ENCODE results near the gene WWOX.
"Not testable (repeated sequence)": the region's sequence is repeated elsewhere in the genome, so short reads cannot be mapped to it uniquely, and the experiment has no call there.

Gene WWOX

DNA sequence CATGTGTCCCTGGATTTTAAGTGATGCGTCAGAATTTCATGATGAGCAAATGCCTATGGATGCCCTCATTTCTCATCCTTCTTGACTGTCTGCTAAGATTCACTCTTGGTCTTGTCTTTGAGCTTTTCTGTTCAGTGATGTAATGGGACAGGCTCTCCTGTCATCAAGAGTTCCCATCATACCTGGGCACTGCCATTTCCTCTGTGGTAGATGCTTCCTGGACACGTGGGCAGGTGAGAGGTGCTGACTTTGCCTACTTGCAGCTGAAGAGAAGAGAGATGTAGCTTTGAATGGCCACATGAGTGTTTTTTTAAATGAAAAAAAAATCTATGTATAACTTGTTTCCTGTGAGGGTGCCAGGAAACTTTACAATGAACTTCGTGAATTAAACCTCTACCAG lies 943.4 kb downstream of the WWOX start:
- no peaks in the 10 kb centered on the region for H3K9me3 ChIP-seq (ENCODE audit: control insufficient read depth, low read length)
- H3K9ac ChIP-seq (ENCODE audit: low read length), result no peak overlapping the region
- no peaks in the 10 kb centered on the region for H3K27me3 ChIP-seq (ENCODE audit: control insufficient read depth, insufficient read depth, low read length)
- H3K4me1 ChIP-seq (ENCODE audit: control insufficient read depth, insufficient read depth, low read length), result no peaks in the 10 kb centered on the region
- H3K4me3 ChIP-seq (ENCODE audit: low read length), result no peak overlapping the region
- H3K36me3 ChIP-seq (ENCODE audit: control insufficient read depth, insufficient read depth, low read length), result no peaks in the 10 kb centered on the region

DNA sequence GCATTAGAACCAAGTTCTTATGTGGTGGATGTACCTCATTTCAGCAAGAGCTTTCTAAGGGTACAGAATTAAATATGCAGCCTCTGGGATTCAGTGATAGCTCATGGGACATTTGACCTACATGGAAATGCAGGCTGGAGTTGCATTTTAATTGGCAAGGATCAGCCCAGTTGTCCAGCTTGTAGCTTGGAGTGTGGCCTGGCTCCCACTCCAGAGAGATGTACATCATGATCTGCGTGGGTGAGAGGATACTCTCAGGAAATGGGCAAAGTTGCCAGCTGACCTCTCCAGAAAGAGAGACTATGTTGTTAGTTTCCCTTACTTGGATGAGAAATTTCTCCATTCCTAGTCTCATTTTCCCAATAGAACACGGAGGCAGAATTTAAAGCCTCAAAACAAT lies 945.7 kb downstream of the WWOX start:
- Histone ChIP-seq H3K9ac (ENCODE audit: low read length) (no peak overlapping the region), H3K36me3 (ENCODE audit: control insufficient read depth, insufficient read depth, low read length) (no peaks in the 10 kb centered on the region), H3K27me3 (ENCODE audit: control insufficient read depth, insufficient read depth, low read length) (no peaks in the 10 kb centered on the region), H3K9me3 (ENCODE audit: control insufficient read depth, low read length) (no peaks in the 10 kb centered on the region), H3K4me1 (ENCODE audit: control insufficient read depth, insufficient read depth, low read length) (no peaks in the 10 kb centered on the region), H3K4me3 (ENCODE audit: low read length) (no peak overlapping the region)

DNA sequence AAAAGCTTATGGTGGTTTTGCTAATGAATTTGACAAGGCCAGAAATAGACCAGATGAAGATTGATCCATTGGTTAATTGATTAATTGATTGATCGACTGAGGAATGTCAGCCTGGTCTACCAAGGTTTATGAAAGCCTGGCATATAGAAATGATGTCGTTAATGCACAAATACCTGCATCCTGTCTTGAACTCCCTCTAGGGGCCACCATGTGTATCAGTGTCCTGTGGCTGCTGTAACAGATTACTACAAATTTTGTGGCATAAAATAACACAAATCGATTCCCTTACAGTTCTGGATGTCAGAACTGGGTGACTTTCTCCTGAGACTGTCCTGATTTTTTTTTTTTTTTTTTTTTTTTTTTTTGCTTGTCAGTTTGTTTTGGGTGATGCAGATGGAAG lies 947.9 kb downstream of the WWOX start:
- Histone ChIP-seq H3K4me1 (ENCODE audit: control insufficient read depth, insufficient read depth, low read length) (no peaks in the 10 kb centered on the region), H3K4me3 (ENCODE audit: low read length) (no peak overlapping the region), H3K27me3 (ENCODE audit: control insufficient read depth, insufficient read depth, low read length) (no peaks in the 10 kb centered on the region), H3K36me3 (ENCODE audit: control insufficient read depth, insufficient read depth, low read length) (no peaks in the 10 kb centered on the region), H3K9me3 (ENCODE audit: control insufficient read depth, low read length) (no peaks in the 10 kb centered on the region), H3K9ac (ENCODE audit: low read length) (no peak overlapping the region)

DNA sequence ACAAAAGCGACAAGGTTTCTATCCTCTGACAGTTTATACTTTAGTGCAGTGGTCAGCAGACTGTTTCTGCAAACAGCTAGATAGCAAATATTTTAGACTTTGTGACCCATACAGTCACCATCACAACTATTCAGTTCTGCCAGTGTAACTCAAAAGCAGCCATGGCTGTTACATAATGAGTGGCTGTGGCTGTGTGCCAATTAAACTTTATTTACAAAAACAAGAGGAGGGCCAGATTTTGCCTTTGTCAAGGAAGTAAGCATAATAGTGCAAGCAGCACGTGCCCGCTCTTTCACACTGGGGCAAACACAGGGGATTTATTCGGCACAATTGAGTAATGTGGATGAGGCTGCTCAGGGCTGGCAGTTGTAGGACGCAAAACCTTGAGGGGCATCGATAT lies 949.6 kb downstream of the WWOX start:
- no peak overlapping the region for H3K4me3 ChIP-seq (ENCODE audit: low read length)
- H3K9me3 ChIP-seq (ENCODE audit: control insufficient read depth, low read length), result no peaks in the 10 kb centered on the region
- H3K27me3 ChIP-seq (ENCODE audit: control insufficient read depth, insufficient read depth, low read length), result no peaks in the 10 kb centered on the region
- H3K4me1 ChIP-seq (ENCODE audit: control insufficient read depth, insufficient read depth, low read length), result no peaks in the 10 kb centered on the region
- no peak overlapping the region for H3K9ac ChIP-seq (ENCODE audit: low read length)
- no peaks in the 10 kb centered on the region for H3K36me3 ChIP-seq (ENCODE audit: control insufficient read depth, insufficient read depth, low read length)

DNA sequence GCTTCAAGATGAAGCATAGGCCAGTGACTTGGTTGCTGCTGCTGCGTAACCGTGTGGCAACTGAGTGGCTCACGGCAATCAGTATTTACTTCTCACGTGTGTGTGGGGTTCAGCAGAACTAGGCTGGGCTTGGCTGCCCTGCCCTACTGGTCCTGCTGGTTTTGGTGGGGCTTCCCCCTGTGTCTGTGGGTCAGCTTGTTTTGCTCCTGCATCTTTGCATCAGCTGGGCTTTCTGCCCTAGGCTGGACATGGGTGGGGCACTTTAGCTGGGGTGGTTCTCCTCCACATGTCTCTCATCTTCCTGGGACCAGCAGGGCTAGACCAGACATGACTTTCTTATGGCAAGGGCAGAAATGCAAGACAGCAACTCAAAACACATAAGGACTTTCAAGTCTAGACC lies 950.6 kb downstream of the WWOX start:
- Histone ChIP-seq H3K36me3 (ENCODE audit: control insufficient read depth, insufficient read depth, low read length) (no peaks in the 10 kb centered on the region), H3K9ac (ENCODE audit: low read length) (no peak overlapping the region), H3K4me3 (ENCODE audit: low read length) (no peak overlapping the region), H3K4me1 (ENCODE audit: control insufficient read depth, insufficient read depth, low read length) (no peaks in the 10 kb centered on the region), H3K27me3 (ENCODE audit: control insufficient read depth, insufficient read depth, low read length) (no peaks in the 10 kb centered on the region), H3K9me3 (ENCODE audit: control insufficient read depth, low read length) (no peaks in the 10 kb centered on the region)

DNA sequence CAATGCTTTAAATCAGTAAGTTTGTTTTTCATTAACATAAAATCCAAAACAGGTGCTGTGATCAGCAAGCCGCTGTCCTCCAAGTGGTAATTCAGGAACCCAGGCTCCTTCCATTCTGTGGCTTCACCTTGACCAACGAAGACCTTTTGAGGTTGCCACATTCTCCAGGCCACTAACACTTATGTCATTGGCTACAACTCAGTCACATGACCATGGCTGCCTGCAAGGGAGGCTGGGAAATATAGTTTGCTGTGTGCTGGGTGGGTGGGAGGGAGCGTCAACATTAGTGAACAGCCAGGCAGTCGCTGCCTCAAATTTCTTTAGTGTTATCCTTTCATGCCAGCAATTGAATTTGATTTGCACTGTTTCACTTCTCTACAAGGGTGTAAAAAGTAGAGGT lies 951.9 kb downstream of the WWOX start:
- Histone ChIP-seq H3K9me3 (ENCODE audit: control insufficient read depth, low read length) (no peaks in the 10 kb centered on the region), H3K4me3 (ENCODE audit: low read length) (no peak overlapping the region), H3K36me3 (ENCODE audit: control insufficient read depth, insufficient read depth, low read length) (no peaks in the 10 kb centered on the region), H3K27me3 (ENCODE audit: control insufficient read depth, insufficient read depth, low read length) (no peaks in the 10 kb centered on the region), H3K4me1 (ENCODE audit: control insufficient read depth, insufficient read depth, low read length) (no peaks in the 10 kb centered on the region), H3K9ac (ENCODE audit: low read length) (no peak overlapping the region)

DNA sequence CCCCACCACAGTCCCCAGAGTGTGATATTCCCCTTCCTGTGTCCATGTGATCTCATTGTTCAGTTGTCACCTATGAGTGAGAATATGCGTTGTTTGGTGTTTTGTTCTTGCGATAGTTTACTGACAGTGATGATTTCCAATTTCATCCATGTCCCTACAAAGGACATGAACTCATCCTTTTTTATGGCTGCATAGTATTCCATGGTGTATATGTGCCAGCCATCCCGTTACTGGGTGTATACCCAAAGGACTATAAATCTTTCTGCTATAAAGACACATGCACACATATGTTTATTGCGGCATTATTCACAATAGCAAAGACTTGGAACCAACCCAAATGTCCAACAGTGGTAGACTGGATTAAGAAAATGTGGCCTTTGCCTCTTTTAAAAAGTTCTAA lies 952.7 kb downstream of the WWOX start:
- H3K9ac ChIP-seq (ENCODE audit: low read length), result not testable (repeated sequence)

DNA sequence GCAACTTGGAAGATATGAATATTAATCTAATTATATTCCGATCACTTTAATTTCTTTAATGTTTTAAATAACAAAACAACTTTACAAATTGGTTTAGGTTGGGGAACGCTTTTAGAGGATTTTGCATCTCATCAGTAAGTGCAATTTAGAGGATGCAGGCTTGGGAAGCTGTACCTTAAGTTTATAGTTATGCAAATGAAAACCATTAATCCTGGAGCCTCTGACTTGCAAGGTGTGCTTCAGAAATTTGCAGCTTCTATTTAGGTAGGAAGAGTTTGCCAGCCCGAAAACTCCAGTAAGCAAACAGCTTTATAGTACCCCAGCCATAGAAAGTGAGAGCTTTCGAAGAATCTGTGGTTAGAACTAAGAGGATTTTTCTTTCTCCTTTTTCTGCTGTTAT lies 954.1 kb downstream of the WWOX start:
- Histone ChIP-seq H3K9me3 (ENCODE audit: control insufficient read depth, low read length) (no peaks in the 10 kb centered on the region), H3K4me1 (ENCODE audit: control insufficient read depth, insufficient read depth, low read length) (no peaks in the 10 kb centered on the region), H3K36me3 (ENCODE audit: control insufficient read depth, insufficient read depth, low read length) (no peaks in the 10 kb centered on the region), H3K9ac (ENCODE audit: low read length) (no peak overlapping the region), H3K4me3 (ENCODE audit: low read length) (no peak overlapping the region), H3K27me3 (ENCODE audit: control insufficient read depth, insufficient read depth, low read length) (no peaks in the 10 kb centered on the region)

More for the DNA sequence above, 952.7 kb downstream of the WWOX start:
- not testable (repeated sequence) for H3K4me1 ChIP-seq (ENCODE audit: control insufficient read depth, insufficient read depth, low read length); H3K27me3 ChIP-seq (ENCODE audit: control insufficient read depth, insufficient read depth, low read length); H3K9me3 ChIP-seq (ENCODE audit: control insufficient read depth, low read length); H3K36me3 ChIP-seq (ENCODE audit: control insufficient read depth, insufficient read depth, low read length); H3K4me3 ChIP-seq (ENCODE audit: low read length)

DNA sequence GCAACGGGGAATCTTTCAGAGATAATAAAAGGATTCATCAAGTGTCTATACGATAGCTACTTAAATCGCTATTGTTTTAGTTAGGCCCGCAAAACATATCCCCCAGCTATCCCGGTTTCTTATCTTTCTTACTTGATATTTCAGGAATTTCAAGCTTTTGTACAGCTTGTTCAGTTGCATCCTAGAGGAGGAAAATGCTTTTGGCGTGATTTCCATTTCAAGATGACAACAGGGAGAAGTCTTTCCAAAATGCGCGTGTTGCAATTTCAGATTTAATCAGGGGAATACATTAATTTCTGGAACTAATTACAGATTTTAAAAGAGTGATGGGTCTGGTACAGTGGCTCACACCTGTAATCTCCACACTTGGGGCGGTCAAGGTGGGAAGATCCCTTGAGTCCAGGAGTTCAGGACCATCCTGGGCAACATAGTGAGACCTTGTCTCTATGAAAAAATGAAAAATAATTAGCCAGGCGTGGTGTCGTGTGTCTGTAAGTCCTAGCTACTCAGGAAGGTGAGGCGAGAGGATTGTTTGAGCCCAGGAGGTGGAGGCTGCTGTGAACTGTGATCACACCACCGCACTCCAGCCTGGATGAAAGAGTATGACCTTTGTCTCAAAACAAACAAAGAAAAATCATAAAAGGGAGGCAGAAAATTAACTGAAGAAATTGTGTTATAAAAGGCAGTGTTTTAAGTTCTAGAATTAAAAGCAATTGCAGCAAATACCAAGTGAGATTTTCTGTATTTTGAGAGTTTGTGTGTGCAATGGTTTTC lies 954.9 kb downstream of the WWOX start:
- Histone ChIP-seq H3K4me1 (ENCODE audit: control insufficient read depth, insufficient read depth, low read length) (no peaks in the 10 kb centered on the region), H3K4me3 (ENCODE audit: low read length) (no peak overlapping the region), H3K27me3 (ENCODE audit: control insufficient read depth, insufficient read depth, low read length) (no peaks in the 10 kb centered on the region), H3K9me3 (ENCODE audit: control insufficient read depth, low read length) (no peaks in the 10 kb centered on the region), H3K9ac (ENCODE audit: low read length) (no peak overlapping the region), H3K36me3 (ENCODE audit: control insufficient read depth, insufficient read depth, low read length) (no peaks in the 10 kb centered on the region)

DNA sequence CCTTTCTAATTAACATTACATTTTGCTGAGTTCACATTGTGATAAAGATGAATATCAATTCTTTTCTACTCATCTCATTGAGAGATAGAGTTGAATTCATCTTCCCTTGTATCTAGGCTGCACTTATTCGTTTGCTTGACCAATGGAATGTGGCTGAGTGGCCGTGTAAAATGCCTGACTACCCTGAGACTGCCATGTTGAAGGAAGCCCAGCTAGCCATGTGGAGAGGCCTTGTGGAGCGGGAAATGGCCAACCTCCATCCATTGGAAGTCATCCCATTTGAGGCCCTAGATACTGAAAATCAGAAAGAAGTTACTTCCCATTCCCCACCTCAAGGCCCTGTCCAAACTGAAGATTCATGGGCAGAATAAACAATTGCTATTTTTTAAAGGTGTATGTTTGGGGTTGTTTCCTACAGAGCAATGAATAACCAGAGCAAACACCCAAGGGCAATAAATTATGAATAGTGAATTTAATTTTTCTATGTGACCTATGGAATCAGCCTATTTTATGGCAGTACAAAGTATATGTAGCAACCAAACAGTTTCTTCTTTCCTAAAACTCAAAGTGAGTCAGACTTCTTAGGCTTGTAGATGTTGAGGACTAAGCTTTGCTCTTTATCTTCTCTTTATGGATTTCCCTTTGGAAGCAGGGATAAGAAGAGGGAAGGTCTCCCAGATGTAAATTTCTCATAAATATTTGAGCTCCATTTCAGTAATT lies 956.0 kb downstream of the WWOX start:
- no peaks in the 10 kb centered on the region for H3K4me1 ChIP-seq (ENCODE audit: control insufficient read depth, insufficient read depth, low read length)
- H3K4me3 ChIP-seq (ENCODE audit: low read length), result no peak overlapping the region
- H3K27me3 ChIP-seq (ENCODE audit: control insufficient read depth, insufficient read depth, low read length), result no peaks in the 10 kb centered on the region
- no peaks in the 10 kb centered on the region for H3K9me3 ChIP-seq (ENCODE audit: control insufficient read depth, low read length)
- no peaks in the 10 kb centered on the region for H3K36me3 ChIP-seq (ENCODE audit: control insufficient read depth, insufficient read depth, low read length)
- no peak overlapping the region for H3K9ac ChIP-seq (ENCODE audit: low read length)

DNA sequence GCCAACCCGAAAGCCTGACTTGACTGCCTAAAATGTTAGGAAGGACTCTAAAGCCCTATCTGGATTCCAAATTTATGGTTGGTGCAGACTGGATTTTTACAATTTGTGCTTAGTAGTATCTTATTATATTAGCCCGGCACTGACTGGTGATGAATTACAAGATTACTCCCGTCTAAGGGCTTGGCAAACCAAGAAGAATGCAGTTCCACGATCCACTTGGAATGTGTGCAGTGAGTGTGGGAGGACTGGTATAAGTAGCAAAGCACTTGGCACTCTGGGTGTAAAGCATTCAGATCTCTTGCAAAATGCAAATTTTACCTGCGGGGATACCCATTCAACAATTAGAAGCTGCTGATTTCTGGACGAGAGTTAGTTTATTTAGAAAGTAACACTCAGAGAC lies 961.7 kb downstream of the WWOX start:
- H3K4me3 ChIP-seq (ENCODE audit: low read length), result no peak overlapping the region
- H3K9me3 ChIP-seq (ENCODE audit: control insufficient read depth, low read length), result no peaks in the 10 kb centered on the region
- no peak overlapping the region for H3K9ac ChIP-seq (ENCODE audit: low read length)
- no peaks in the 10 kb centered on the region for H3K36me3 ChIP-seq (ENCODE audit: control insufficient read depth, insufficient read depth, low read length)
- H3K4me1 ChIP-seq (ENCODE audit: control insufficient read depth, insufficient read depth, low read length), result no peaks in the 10 kb centered on the region
- H3K27me3 ChIP-seq (ENCODE audit: control insufficient read depth, insufficient read depth, low read length), result no peaks in the 10 kb centered on the region

DNA sequence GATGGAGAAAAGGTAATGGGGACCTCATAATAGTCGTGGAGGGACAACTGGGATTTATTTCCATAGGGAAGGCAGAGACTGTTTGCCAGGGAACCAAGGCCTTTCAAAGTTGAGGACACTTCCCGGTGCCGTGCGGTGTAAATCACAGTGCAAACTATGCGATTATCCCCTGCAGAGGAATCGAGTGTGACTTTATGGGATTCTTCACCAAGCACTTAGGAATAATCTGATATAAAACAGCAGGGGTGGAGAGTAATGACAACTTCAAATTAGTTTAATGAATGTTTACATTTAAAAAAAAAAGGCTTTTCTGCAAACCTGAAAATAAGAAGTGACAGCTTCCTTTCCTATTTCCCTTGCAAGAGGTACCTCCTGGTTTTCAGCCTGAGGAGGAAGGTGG lies 962.9 kb downstream of the WWOX start:
- Histone ChIP-seq H3K27me3 (ENCODE audit: control insufficient read depth, insufficient read depth, low read length) (no peaks in the 10 kb centered on the region), H3K9me3 (ENCODE audit: control insufficient read depth, low read length) (no peaks in the 10 kb centered on the region), H3K4me1 (ENCODE audit: control insufficient read depth, insufficient read depth, low read length) (no peaks in the 10 kb centered on the region)

More for the DNA sequence above, 962.9 kb downstream of the WWOX start:
- Histone ChIP-seq H3K9ac (ENCODE audit: low read length) (no peak overlapping the region), H3K4me3 (ENCODE audit: low read length) (no peak overlapping the region), H3K36me3 (ENCODE audit: control insufficient read depth, insufficient read depth, low read length) (no peaks in the 10 kb centered on the region)

All from mucosa of stomach (tissue), 1 donor.